GM21528 (cell line): ENCODE measurements around the gene SNAPIN.
"Not testable (repeated sequence)": the region's sequence is repeated elsewhere in the genome, so short reads cannot be mapped to it uniquely, and the experiment has no call there.

Experiments
- ATAC-seq: cut with Tn5 transposase; IDR thresholded peaks from one replicate; pipeline ENCODE4 v1.9.1; 2021; ENCODE audit warnings: mild to moderate bottlenecking, moderate library complexity; ENCODE audit not compliant: unreplicated experiment, low FRiP score

SNAPIN gene

GRCh38 chr1:153626477-153626903 lies 32.0 kb upstream of the SNAPIN start:
- no peak for ATAC-seq

- ATAC-seq: no peak
These were observed 31.4 kb upstream of the SNAPIN start, which contains the start of gene S100A13 for GRCh38 chr1:153626904-153627714. Gene S100A13 (minus strand): TSS chr1:153627505. CDS start chr1:153626472, 1,033 bp downstream.

- ATAC-seq: no peak
These were observed 30.5 kb upstream of the SNAPIN start, which contains the start of gene S100A1 for GRCh38 chr1:153627715-153628626. Gene S100A1 (plus strand): TSS chr1:153628434. CDS start chr1:153630522, 2,088 bp downstream.

GRCh38 chr1:153628638-153629342 lies 29.7 kb upstream of the SNAPIN start:
- ATAC-seq: no peak

- no peak for ATAC-seq
These were observed 29.2 kb upstream of the SNAPIN start for GRCh38 chr1:153629343-153629665.

- no peak for ATAC-seq
These were observed 28.5 kb upstream of the SNAPIN start for GRCh38 chr1:153629971-153630370.

GRCh38 chr1:153630384-153630783 lies 28.1 kb upstream of the SNAPIN start:
- no peak for ATAC-seq

- ATAC-seq: no peak
These were observed 27.2 kb upstream of the SNAPIN start for GRCh38 chr1:153631047-153632022.

GRCh38 chr1:153633161-153633753 lies 25.2 kb upstream of the SNAPIN start:
- no peak for ATAC-seq

GRCh38 chr1:153633754-153634665 lies 24.5 kb upstream of the SNAPIN start, which contains the start of gene CHTOP:
Gene CHTOP (plus strand): TSS chr1:153634066. CDS start chr1:153636589, 2,523 bp downstream.
- peak; percentile 91 for ATAC-seq

- no peak for ATAC-seq
These were observed 22.6 kb upstream of the SNAPIN start for GRCh38 chr1:153635872-153636271.

GRCh38 chr1:153636312-153636711 lies 22.2 kb upstream of the SNAPIN start:
- no peak for ATAC-seq

- no peak for ATAC-seq
These were observed 20.2 kb upstream of the SNAPIN start for GRCh38 chr1:153638261-153638660.

GRCh38 chr1:153639280-153639679 lies 19.2 kb upstream of the SNAPIN start:
- no peak for ATAC-seq

- not testable (repeated sequence) for ATAC-seq
These were observed 18.3 kb upstream of the SNAPIN start for GRCh38 chr1:153640213-153640612.

- no peak for ATAC-seq
These were observed 17.6 kb upstream of the SNAPIN start for GRCh38 chr1:153640861-153641260.

- no peak for ATAC-seq
These were observed 16.3 kb upstream of the SNAPIN start for GRCh38 chr1:153642161-153642560.

GRCh38 chr1:153643100-153643499 lies 15.4 kb upstream of the SNAPIN start:
- no peak for ATAC-seq
